Spinal cord (tissue), 10 donors: ENCODE measurements around the gene BBOX1. TPM values are rescaled to one million over a fixed set of nuclear protein-coding genes. Genes with fewer than 3 reads are reported as not detected.

Experiments used
- DNase-seq, 6 donors: peaks; one replicate each; pipeline versions ENCODE4 v3.0.0 to v3.0.0-alpha.2; 2013 to 2015; ENCODE audit warnings: low spot score in 6 of 6, low read depth in 4 of 6
- H3K27ac ChIP-seq: one replicate; pipeline ENCODE4 v1.5.1; 2013; ENCODE audit warnings: low read depth, low read length, control low read depth
- H3K27me3 ChIP-seq: one replicate; pipeline ENCODE4 v1.6.1; 2013; ENCODE audit warnings: low read length; ENCODE audit not compliant: control insufficient read depth, insufficient read depth
- H3K36me3 ChIP-seq: one replicate; pipeline ENCODE4 v1.6.1; 2013; ENCODE audit warnings: low read length; ENCODE audit not compliant: control insufficient read depth, insufficient read depth
- H3K4me1 ChIP-seq: one replicate; pipeline ENCODE4 v1.6.1; 2013; ENCODE audit warnings: low read length; ENCODE audit not compliant: control insufficient read depth, insufficient read depth
- H3K4me3 ChIP-seq: one replicate; pipeline ENCODE4 v1.5.1; 2013; ENCODE audit warnings: low read depth, low read length, control low read depth
- H3K9me3 ChIP-seq: one replicate; pipeline ENCODE4 v1.6.1; 2013; ENCODE audit warnings: low read length; ENCODE audit not compliant: control insufficient read depth, insufficient read depth
- WGBS: methylation state at CpG from one replicate; pipeline ENCODE4 v1.1.5; 2013; ENCODE audit warnings: missing lambda C conversion rate; ENCODE audit not compliant: insufficient coverage; 5-methylcytosine and 5-hydroxymethylcytosine counted together
- polyA plus RNA-seq, 2 donors: library from polyadenylated mRNA; unstranded; fragments of 120-200 nt; gene quantifications; one replicate each; pipeline ENCODE4 v1.2.1, GENCODE V29; 2013; ENCODE audit not compliant: insufficient read length in 2 of 2
- total RNA-seq, 2 donors: library from RNA; depleted of rRNA in 1 of 2; stranded (reverse); fragments of 120-200 nt in 1 of 2; fragments of >200 nt in 1 of 2; gene quantifications; one replicate each; pipeline versions ENCODE4 v1.2.3 to v1.2.4, GENCODE V29; 2013 to 2014
- donor health status: healthy.

BBOX1 gene
- total and polyA plus RNA-seq, 4 donors: 19.8 to 42.8 (median 29.9) TPM

GRCh38 chr11:27052668-27053067, 12.1 kb downstream of the BBOX1 start:
- DNase-seq: no peak
- Histone ChIP-seq H3K27me3 (no peaks in the 10 kb centered on the region), H3K36me3 (no peaks in the 10 kb centered on the region), H3K27ac (no peak overlapping the region), H3K4me3 (no peak overlapping the region), H3K4me1 (no peaks in the 10 kb centered on the region), H3K9me3 (peaks cover 10% of the 10 kb centered on the region)
- no CpG with 5 or more reads among the region's 1 CpG for WGBS

- no peak for DNase-seq
- H3K4me1 ChIP-seq: no peaks in the 10 kb centered on the region
- WGBS: 71% methylated on average over 3 of the region's 6 CpGs
- peaks cover 2% of the 10 kb centered on the region for H3K9me3 ChIP-seq
- no peak overlapping the region for H3K27ac ChIP-seq
- no peaks in the 10 kb centered on the region for H3K27me3 ChIP-seq
- no peaks in the 10 kb centered on the region for H3K36me3 ChIP-seq
- no peak overlapping the region for H3K4me3 ChIP-seq
Measured at GRCh38 chr11:27055065-27055682, 14.6 kb downstream of the BBOX1 start.

- H3K27me3 ChIP-seq: no peaks in the 10 kb centered on the region
- H3K36me3 ChIP-seq: no peaks in the 10 kb centered on the region
- H3K4me1 ChIP-seq: no peaks in the 10 kb centered on the region
- H3K27ac ChIP-seq: no peak overlapping the region
- no peaks in the 10 kb centered on the region for H3K9me3 ChIP-seq
- no CpG with 5 or more reads among the region's 6 CpGs for WGBS
- H3K4me3 ChIP-seq: no peak overlapping the region
- DNase-seq: no peak
Measured at GRCh38 chr11:27057091-27057780, 16.6 kb downstream of the BBOX1 start.

GRCh38 chr11:27058456-27058855, 17.8 kb downstream of the BBOX1 start:
- Histone ChIP-seq H3K27ac (no peak overlapping the region), H3K4me3 (no peak overlapping the region), H3K27me3 (no peaks in the 10 kb centered on the region), H3K4me1 (no peaks in the 10 kb centered on the region), H3K9me3 (no peaks in the 10 kb centered on the region), H3K36me3 (no peaks in the 10 kb centered on the region)
- no peak for DNase-seq
- no CpG with 5 or more reads among the region's 1 CpG for WGBS

- H3K27ac ChIP-seq: no peak overlapping the region
- H3K9me3 ChIP-seq: no peaks in the 10 kb centered on the region
- no peak overlapping the region for H3K4me3 ChIP-seq
- DNase-seq: no peak
- no peaks in the 10 kb centered on the region for H3K27me3 ChIP-seq
- H3K4me1 ChIP-seq: no peaks in the 10 kb centered on the region
- H3K36me3 ChIP-seq: no peaks in the 10 kb centered on the region
- WGBS: 72% methylated on average over 3 of the region's 3 CpGs
Measured at GRCh38 chr11:27059431-27059830, 18.8 kb downstream of the BBOX1 start.

GRCh38 chr11:27060816-27061460, 20.3 kb downstream of the BBOX1 start:
- H3K27me3 ChIP-seq: no peaks in the 10 kb centered on the region
- H3K36me3 ChIP-seq: no peaks in the 10 kb centered on the region
- H3K27ac ChIP-seq: no peak overlapping the region
- H3K9me3 ChIP-seq: no peaks in the 10 kb centered on the region
- no peaks in the 10 kb centered on the region for H3K4me1 ChIP-seq
- DNase-seq: peak in 1 of 6 donors; percentile 28
- no peak overlapping the region for H3K4me3 ChIP-seq
- WGBS: no CpG with 5 or more reads among the region's 3 CpGs

- H3K9me3 ChIP-seq: no peaks in the 10 kb centered on the region
- DNase-seq: peak in 1 of 6 donors; percentile 6
- no peaks in the 10 kb centered on the region for H3K27me3 ChIP-seq
- no peaks in the 10 kb centered on the region for H3K36me3 ChIP-seq
- no peaks in the 10 kb centered on the region for H3K4me1 ChIP-seq
- WGBS: 43% methylated on average over 1 of the region's 2 CpGs
- H3K27ac ChIP-seq: no peak overlapping the region
- no peak overlapping the region for H3K4me3 ChIP-seq
Measured at GRCh38 chr11:27061461-27061821, 20.8 kb downstream of the BBOX1 start.

- Histone ChIP-seq H3K4me1 (no peaks in the 10 kb centered on the region), H3K27me3 (no peaks in the 10 kb centered on the region), H3K4me3 (no peak overlapping the region), H3K9me3 (no peaks in the 10 kb centered on the region), H3K27ac (no peak overlapping the region), H3K36me3 (no peaks in the 10 kb centered on the region)
- 60% methylated on average over 1 of the region's 2 CpGs for whole genome bisulfite sequencing
- no peak for DNase-seq
Measured at GRCh38 chr11:27064086-27064485, 23.5 kb downstream of the BBOX1 start.

- no peaks in the 10 kb centered on the region for H3K36me3 ChIP-seq
- H3K27ac ChIP-seq: no peak overlapping the region
- no peak for DNase-seq
- H3K4me3 ChIP-seq: no peak overlapping the region
- no peaks in the 10 kb centered on the region for H3K27me3 ChIP-seq
- no CpG with 5 or more reads among the region's 1 CpG for WGBS
- H3K4me1 ChIP-seq: no peaks in the 10 kb centered on the region
- H3K9me3 ChIP-seq: no peaks in the 10 kb centered on the region
Measured at GRCh38 chr11:27075192-27075591, 34.6 kb downstream of the BBOX1 start.

- 90% methylated on average over 1 of the region's 1 CpG for WGBS
- no peak for DNase-seq
- H3K36me3 ChIP-seq: no peaks in the 10 kb centered on the region
- no peaks in the 10 kb centered on the region for H3K4me1 ChIP-seq
- no peak overlapping the region for H3K4me3 ChIP-seq
- H3K9me3 ChIP-seq: no peaks in the 10 kb centered on the region
- H3K27me3 ChIP-seq: no peaks in the 10 kb centered on the region
- H3K27ac ChIP-seq: no peak overlapping the region
Measured at GRCh38 chr11:27075655-27076054, 35.0 kb downstream of the BBOX1 start.
